Measurements from ENCODE around the gene STRIP2.
"Not testable (repeated sequence)": the region's sequence is repeated elsewhere in the genome, so short reads cannot be mapped to it uniquely, and the experiment has no call there.

Gene STRIP2

GRCh38 chr7:129534558-129535274 is 100.5 kb downstream of the STRIP2 start:
- not testable (repeated sequence) for DNase-seq (ENCODE audit: low read depth)

DNA sequence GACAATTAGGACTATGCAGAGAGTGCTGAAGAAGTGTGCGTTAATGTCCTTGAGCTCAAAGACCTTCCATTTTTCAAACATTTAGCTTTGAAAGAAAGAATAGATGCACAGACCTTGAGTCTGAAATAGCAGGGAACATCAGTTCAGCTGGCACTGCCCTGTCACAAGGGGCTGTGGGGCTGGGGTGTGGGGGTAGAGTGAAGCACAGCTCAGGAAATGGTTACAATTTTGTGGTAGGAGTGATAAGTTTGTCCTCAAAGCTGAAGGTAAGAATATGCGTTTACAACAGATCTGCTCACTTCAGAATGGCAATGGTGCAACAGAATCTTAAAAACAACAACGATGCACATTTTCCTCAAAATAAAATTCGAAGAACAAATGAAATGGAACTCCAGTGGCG is 101.7 kb downstream of the STRIP2 start:
- no peak for DNase-seq (ENCODE audit: low read depth)

DNA sequence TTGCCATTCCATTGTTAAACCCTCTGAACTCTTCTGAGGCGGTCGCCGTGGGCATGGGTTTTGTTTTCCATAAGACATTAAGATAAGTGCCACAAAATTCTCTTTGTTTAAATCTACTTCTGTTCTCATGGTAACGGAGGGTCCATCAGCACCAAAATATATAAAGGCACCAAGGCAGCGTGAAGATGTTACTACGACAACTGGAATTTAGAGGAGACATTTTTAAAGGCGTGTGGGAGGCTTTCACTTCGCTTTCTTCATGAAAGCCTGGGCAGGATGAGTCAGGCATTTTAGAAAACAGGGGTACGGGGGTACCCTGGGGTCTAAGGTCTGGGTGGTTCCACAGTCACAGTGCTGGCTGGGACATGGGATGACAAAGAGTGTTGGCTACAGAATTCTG is 102.1 kb downstream of the STRIP2 start:
- no peak for DNase-seq (ENCODE audit: low read depth)

Measured in activated T-cell treated with anti-CD3 and anti-CD28 coated beads for 48 hours (primary cell).